PC-3 (cell line): Measurements from ENCODE around the gene ADK. TPM values are rescaled to one million over a fixed set of nuclear protein-coding genes. Genes with fewer than 3 reads are reported as not detected.

Source experiments
- ATAC-seq: fragments of 200-7000 bp; cut with Tn5 transposase; 2 replicates; pipeline ENCODE4 v1.9.1; 2020; ENCODE audit warnings: mild to moderate bottlenecking, moderate library complexity
- BruUV-seq: library from RNA; stranded (reverse); fragments of 400-500 nt; replicated peaks from 2 replicates; lab custom pipeline; 2021; lab: Mats Ljungman, UMichigan
- CTCF ChIA-PET: fragments of 300-600 bp; sonication (Branson Sonifier 250); formaldehyde crosslinking; loops from one replicate; lab custom pipeline; 2022; ENCODE audit warnings: antibody characterized with exemption; lab: Charles Lee
- POLR2A ChIA-PET: fragments of 300-600 bp; sonication (Branson Sonifier 250); formaldehyde crosslinking; loops from one replicate; lab custom pipeline; 2022; ENCODE audit warnings: antibody characterized with exemption; ENCODE audit not compliant: unreplicated experiment; lab: Charles Lee
- DNase-seq: peaks from one replicate; pipeline ENCODE4 v3.0.0-alpha.2; 2015
- H2AFZ ChIP-seq: fragments of 300-600 bp; sonication (generic); 2 replicates; pipeline ENCODE4 v1.6.0; 2016; ENCODE audit warnings: antibody characterized with exemption, low read length
- H3F3A ChIP-seq: fragments of 300-600 bp; sonication (generic); one replicate; pipeline ENCODE4 v1.6.0; 2017; ENCODE audit warnings: antibody characterized with exemption, low read length, control low read depth, mild to moderate bottlenecking; ENCODE audit not compliant: unreplicated experiment
- H3K27ac ChIP-seq: fragments of 300-600 bp; sonication (generic); 2 replicates; pipeline ENCODE4 v1.5.1; 2016; ENCODE audit warnings: mild to moderate bottlenecking, low read length
- H3K27me3 ChIP-seq: fragments of 300-600 bp; sonication (generic); 2 replicates; pipeline ENCODE4 v1.6.1; 2016; ENCODE audit warnings: low read length, mixed read lengths
- H3K36me3 ChIP-seq: fragments of 300-600 bp; sonication (generic); 2 replicates; pipeline ENCODE4 v1.6.1; 2016; ENCODE audit warnings: low read depth, mixed run types, low read length, mixed read lengths
- H3K4me1 ChIP-seq: fragments of 300-600 bp; sonication (generic); 2 replicates; pipeline ENCODE4 v1.5.1; 2016; ENCODE audit warnings: low read length; ENCODE audit not compliant: insufficient read depth
- H3K4me2 ChIP-seq: fragments of 300-600 bp; sonication (generic); 2 replicates; pipeline ENCODE4 v1.6.0; 2016; ENCODE audit warnings: low read length
- H3K4me3 ChIP-seq: fragments of 300-600 bp; sonication (generic); 2 replicates; pipeline ENCODE4 v1.5.1; 2016; ENCODE audit warnings: mild to moderate bottlenecking, low read length, mixed read lengths
- H3K79me2 ChIP-seq: fragments of 300-600 bp; sonication (generic); 2 replicates; pipeline ENCODE4 v1.6.1; 2017; ENCODE audit warnings: low read length, mixed read lengths
- H3K9ac ChIP-seq: fragments of 300-600 bp; sonication (generic); 2 replicates; pipeline ENCODE4 v1.6.0; 2016; ENCODE audit warnings: mild to moderate bottlenecking, low read length
- H3K9me2 ChIP-seq: fragments of 300-600 bp; sonication (generic); replicated peaks from 2 replicates; pipeline ENCODE4 v1.6.1; 2016; ENCODE audit warnings: mixed run types, low read length, mixed read lengths
- H3K9me3 ChIP-seq: fragments of 300-600 bp; sonication (generic); 2 replicates; pipeline ENCODE4 v1.6.1; 2016; ENCODE audit warnings: low read length, mixed read lengths
- H4K20me1 ChIP-seq: fragments of 300-600 bp; sonication (generic); 2 replicates; pipeline ENCODE4 v1.6.1; 2016; ENCODE audit warnings: low read length, mixed read lengths
- CTCF ChIP-seq: fragments of 300-600 bp; sonication (generic); conservative IDR thresholded peaks from 2 replicates; pipeline ENCODE4 v1.5.1; 2017; ENCODE audit warnings: antibody characterized with exemption, low read depth, mild to moderate bottlenecking, low read length
- EZH2 ChIP-seq: fragments of 300-600 bp; sonication (generic); IDR thresholded peaks from one replicate; pipeline ENCODE4 v1.6.1; 2017; ENCODE audit warnings: antibody characterized with exemption, mild to moderate bottlenecking, low read length; ENCODE audit not compliant: unreplicated experiment
- EZH2phosphoT487 ChIP-seq: fragments of 300-600 bp; sonication (generic); IDR thresholded peaks from 2 replicates; pipeline ENCODE4 v1.6.1; 2018; ENCODE audit warnings: mild to moderate bottlenecking, antibody characterized with exemption, low read length, borderline replicate concordance
- intact Hi-C: fragments of 100-400 bp; cut with micrococcal nuclease; formaldehyde crosslinking; loops from 2 replicates; pipeline ENCODE4 v1.9.0; 2023
- total RNA-seq: library from RNA; depleted of rRNA; stranded (reverse); fragments of >200 nt; gene quantifications from 2 replicates; pipeline ENCODE4 v1.2.3, GENCODE V29; 2014

The ADK gene
- total RNA-seq, 1 experiment from 2014 or later = 256 TPM

DNA sequence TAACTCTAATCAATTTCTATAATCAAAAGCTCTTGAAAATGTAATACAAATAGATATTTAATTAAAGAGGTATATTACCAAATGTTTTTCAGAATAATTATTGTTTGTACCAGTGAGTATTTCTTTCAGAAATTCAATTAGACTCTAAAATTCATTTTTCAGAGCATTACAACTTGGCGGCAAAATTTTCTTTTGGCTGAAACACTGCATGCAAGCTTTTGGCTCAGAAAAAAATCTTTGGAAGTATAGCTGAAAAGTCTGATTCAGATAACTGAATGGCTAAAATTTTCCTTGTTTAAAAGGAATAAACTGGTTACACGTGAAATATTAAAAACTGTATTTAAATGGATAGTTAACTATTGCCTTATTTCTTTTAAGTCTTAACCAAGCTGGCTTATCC is 472.8 kb downstream of the ADK start:
- Histone ChIP-seq H3K9me3 (peaks cover 6% of the 10 kb centered on the region; the same call in 1 of the 2 replicates), H3K9ac (no peak overlapping the region), H3K4me1 (no peaks in the 10 kb centered on the region), H3K36me3 (peaks cover 7% of the 10 kb centered on the region; the same call in 1 of the 2 replicates), H3K27me3 (no peaks in the 10 kb centered on the region), H3K27ac (no peak overlapping the region), H3K79me2 (no peaks in the 10 kb centered on the region), H3K9me2 (no peaks in the 10 kb centered on the region), H3K4me2 (no peak overlapping the region), H2AFZ (no peak overlapping the region), H3K4me3 (no peak overlapping the region), H4K20me1 (no peaks in the 10 kb centered on the region), H3F3A (no peaks in the 10 kb centered on the region)
- ChIA-PET POLR2A (no interaction called here), CTCF (no interaction called here)
- BruUV-seq = no TSS peak
- intact Hi-C loops = no loop called here
- no peak for ATAC-seq
- TF ChIP-seq EZH2phosphoT487 = no peak
- no peak for TF ChIP-seq CTCF
- TF ChIP-seq EZH2 = no peak
- DNase-seq = no peak

DNA sequence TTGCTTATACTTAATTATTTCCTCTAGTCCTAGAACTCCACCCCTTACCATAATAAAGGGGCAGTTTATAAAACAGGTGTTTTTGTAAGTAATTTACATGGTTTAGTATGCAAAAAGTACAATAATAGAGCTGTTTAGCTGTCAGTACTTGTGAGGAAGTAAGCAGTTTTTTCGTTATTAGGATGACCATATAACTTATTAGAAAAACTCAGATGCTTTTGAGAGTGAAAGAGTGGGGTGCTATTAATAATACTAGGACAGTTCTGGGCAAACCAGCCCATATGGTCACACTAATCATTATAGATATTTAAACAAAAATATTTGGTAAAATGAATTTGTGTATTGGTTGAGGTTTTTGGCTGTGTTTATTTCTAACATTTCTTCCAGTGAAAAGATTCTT is 473.5 kb downstream of the ADK start:
- BruUV-seq = no TSS peak
- TF ChIP-seq EZH2phosphoT487 (no peak), CTCF (no peak), EZH2 (no peak)
- Histone ChIP-seq H3K27me3 (no peaks in the 10 kb centered on the region), H3K9ac (no peak overlapping the region), H3K9me3 (peaks cover 6% of the 10 kb centered on the region; the same call in 1 of the 2 replicates), H3K4me2 (no peak overlapping the region), H3K4me3 (no peak overlapping the region), H4K20me1 (no peaks in the 10 kb centered on the region), H3K27ac (no peak overlapping the region), H3K36me3 (peaks cover 7% of the 10 kb centered on the region; the same call in 1 of the 2 replicates), H2AFZ (no peak overlapping the region), H3F3A (no peaks in the 10 kb centered on the region), H3K4me1 (no peaks in the 10 kb centered on the region), H3K9me2 (no peaks in the 10 kb centered on the region), H3K79me2 (no peaks in the 10 kb centered on the region)
- DNase-seq = no peak
- CTCF ChIA-PET = no interaction called here
- intact Hi-C loops = no loop called here
- ATAC-seq = no peak
- POLR2A ChIA-PET = no interaction called here

DNA sequence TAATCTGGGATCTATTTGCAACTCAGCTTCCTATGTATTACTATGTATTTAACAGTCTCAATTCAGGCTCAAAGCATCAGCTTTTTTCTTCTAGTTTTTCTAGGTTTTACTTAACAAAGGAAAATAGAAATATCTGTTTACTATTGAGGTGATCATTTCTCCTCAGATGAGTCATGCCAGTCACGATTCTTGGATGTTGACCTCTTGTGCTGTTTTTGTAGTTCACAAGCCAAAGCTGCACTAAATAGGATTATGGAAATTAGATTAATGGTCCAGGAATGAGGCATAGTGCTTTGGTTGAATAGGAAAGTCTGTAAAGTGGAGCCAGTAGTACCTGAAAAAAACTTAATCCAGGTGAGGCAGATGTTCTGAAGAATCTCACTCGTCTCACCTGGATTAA is 477.1 kb downstream of the ADK start:
- TF ChIP-seq EZH2 (no peak), CTCF (no peak), EZH2phosphoT487 (no peak)
- no peak overlapping the region for H3K9ac ChIP-seq

More for the DNA sequence above, 477.1 kb downstream of the ADK start:
- no peak overlapping the region for H2AFZ ChIP-seq
- no peaks in the 10 kb centered on the region for H3K9me3 ChIP-seq
- no TSS peak for BruUV-seq
- no peaks in the 10 kb centered on the region for H3F3A ChIP-seq
- no peaks in the 10 kb centered on the region for H3K4me1 ChIP-seq
- H4K20me1 ChIP-seq = no peaks in the 10 kb centered on the region
- no peaks in the 10 kb centered on the region for H3K9me2 ChIP-seq
- no peak overlapping the region for H3K4me3 ChIP-seq
- no peaks in the 10 kb centered on the region for H3K79me2 ChIP-seq
- DNase-seq (no peak), ATAC-seq (peak; percentile 65)
- CTCF ChIA-PET = no interaction called here
- H3K27ac ChIP-seq = no peak overlapping the region
- POLR2A ChIA-PET = interaction anchor here (0.6 to 0.7 kb wide), 2 partner anchors 125 to 290 kb away, joined by 3 to 7 read pairs; no protein-coding TSS in a partner anchor
- peaks cover 12% of the 10 kb centered on the region; the same call in 1 of the 2 replicates for H3K36me3 ChIP-seq
- no peak overlapping the region for H3K4me2 ChIP-seq
- no peaks in the 10 kb centered on the region for H3K27me3 ChIP-seq
- intact Hi-C loops = no loop called here
